NCI-H748 (cell line): ENCODE data around the gene DLEU7.

ENCODE experiments used
- DNase-seq: peaks from one replicate; lab custom pipeline; 2025; ENCODE audit not compliant: unreplicated experiment; lab: John Stamatoyannopoulos, UW

The DLEU7 gene

GRCh38 chr13:50797091-50797490, 46.4 kb downstream of the DLEU7 start:
- DNase-seq = no peak

GRCh38 chr13:50796463-50796862, 47.0 kb downstream of the DLEU7 start:
- no peak for DNase-seq

GRCh38 chr13:50794226-50794625, 49.3 kb downstream of the DLEU7 start:
- no peak for DNase-seq

- no peak for DNase-seq
Observed at GRCh38 chr13:50793026-50793425, 50.5 kb downstream of the DLEU7 start.

DNA sequence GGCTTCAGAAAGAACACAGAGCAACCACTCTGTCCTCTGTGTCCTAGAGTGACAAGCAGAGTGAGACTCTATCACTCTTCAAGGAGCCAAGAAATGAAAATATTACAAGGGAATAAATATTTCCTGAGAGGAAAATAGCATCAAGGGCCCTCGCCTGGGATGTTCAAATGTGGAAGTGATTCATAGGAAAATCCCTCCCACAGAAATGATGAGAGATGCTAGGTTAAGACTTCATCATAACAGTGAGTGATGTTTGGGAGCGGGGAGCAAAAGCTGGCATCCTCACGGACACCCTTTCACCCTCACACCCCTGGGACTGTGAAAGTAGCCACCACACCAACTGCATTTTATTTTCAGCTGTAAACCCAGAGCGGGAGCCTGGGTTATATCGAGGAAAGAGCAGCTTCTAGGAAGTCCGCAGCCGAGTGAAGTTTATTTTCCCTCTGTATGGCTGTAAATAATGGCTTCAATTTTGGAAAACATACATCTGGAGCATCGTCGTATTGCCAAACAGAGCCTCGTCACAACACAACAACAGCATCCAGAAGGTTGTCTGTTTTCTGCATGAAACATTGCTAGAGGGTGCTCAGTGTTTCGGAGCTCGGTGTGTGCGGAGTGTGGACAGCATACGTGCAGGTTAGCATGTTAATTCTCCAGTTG, 54.8 kb downstream of the DLEU7 start:
- DNase-seq = no peak

GRCh38 chr13:50787316-50788195, 55.9 kb downstream of the DLEU7 start:
- no peak for DNase-seq

- no peak for DNase-seq
Observed at GRCh38 chr13:50783717-50784290, 59.7 kb downstream of the DLEU7 start.

DNA sequence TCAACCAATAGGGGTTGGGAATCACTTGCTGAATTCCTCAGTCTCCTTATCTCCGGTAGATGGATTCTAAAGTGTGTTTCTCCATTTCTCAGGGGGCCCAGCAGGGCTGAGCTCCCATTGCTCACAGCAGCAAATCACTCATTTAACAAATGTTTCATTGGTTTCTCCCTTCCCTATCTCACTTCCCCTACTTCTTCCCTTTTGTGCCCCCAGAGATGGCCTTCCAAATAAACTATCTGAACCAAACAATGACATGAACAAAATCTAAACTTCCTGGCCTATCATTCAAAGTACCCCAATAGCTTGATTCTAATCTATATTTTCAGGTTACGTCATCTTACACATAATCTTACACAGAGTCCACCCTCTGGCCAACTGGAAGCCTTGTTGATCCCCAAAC, 60.4 kb downstream of the DLEU7 start:
- DNase-seq = no peak

DNA sequence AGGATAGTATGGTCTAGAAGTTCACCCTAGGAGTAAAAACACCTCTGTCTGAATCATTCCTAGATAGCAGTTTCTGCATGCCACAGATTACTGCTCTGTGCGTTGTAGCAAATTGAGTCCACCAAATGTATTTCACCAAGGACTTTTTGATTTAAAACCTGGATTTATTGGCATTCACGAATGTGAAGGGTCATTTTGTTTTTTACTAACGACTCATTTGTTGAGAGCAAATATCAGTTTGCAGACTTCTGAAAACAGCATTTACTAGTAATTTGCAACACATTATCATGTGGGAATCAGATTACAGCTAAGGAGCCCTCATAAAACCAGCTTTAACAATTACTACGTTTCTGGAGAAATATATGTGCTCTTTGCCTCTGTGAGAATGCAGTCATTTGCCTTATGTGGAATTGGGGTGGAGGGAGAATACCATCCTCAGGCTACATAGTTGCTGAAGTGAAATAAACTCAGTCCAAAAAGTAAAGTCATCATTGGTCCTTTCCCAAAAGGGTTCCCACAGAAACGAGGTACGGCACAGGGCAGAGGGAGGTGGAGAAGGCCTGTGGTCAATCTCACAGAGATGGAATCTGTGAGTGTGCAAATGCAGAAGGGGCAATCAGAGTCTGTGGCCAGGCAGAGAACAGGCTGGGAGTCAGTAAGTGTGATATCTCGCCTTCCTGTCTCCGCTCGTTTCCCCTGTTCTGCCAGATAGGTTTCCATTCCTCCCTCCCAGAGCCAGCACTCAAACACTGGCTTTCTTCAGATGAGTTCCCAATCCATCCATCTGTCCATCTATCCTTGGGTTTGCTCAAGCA, 63.1 kb downstream of the DLEU7 start:
- DNase-seq = no peak

DNA sequence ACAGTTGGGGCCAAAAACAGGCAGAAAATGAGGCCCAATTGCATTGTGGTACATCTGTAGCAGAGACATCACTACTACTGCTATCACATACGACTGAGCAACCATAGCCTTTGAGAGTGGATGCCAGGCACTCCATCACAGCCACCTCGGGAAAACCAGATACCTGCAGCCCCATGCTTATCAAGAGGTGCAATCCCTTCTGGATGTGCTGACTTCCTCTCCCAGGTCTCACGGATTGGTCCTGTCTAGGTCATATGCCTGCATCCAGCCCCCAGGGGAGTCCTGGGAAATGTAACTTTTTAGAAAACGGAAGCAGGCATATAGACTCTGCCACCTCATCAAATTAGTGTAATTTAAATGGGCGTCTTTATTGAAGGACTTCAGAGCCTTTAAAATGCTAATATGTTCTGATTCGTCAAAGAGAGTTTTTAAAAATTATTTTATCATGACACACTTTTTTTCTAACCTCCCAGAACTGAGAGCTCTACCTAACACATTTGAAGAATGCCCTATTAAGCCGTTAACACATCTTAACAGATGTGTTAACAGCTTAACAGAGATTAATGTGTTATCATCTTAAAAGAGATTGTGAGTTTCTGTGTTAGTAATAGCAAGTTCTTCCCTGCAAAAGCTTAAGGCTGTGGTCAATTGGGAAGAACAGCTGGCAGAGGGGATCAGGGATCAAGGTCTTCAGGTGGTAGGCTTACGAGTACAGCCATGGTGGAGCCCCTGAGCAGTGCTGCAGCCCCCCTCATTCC, 63.9 kb downstream of the DLEU7 start:
- no peak for DNase-seq
